ENCODE measurements around the gene SH2D1B. TPM values are rescaled to one million over a fixed set of nuclear protein-coding genes. Genes with fewer than 3 reads are reported as not detected.

The SH2D1B gene
- total RNA-seq, 1 experiment from 2014 or later, result 0.34 TPM

DNA sequence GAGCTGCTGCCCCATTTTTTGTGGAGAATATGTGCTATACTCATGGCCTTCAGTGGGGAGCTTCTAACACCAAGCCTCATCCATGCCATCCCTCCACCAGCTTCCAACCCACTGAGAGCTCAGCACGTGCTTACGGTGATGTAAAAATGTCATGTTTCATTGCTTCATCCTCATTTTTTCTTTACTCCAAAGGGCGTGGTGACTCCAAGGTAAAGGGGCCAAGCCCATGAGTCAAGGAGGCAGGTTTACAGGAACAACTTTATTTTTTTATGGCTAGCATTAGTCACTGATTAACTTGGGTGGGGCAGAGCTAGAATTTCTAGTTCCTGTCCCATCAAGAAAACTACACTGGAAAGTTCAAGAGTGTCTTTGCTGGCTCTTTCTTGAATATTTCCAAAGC lies 30.6 kb downstream of the SH2D1B start, which contains the start of gene C1orf226:
C1orf226 (plus strand) TSS at position 346 of the 400 bp plus-strand sequence. CDS start 174 bp downstream, outside the sequence.
- POLR2A ChIA-PET (ENCODE audit: low non-redundant PET), result no interaction called here
- CTCF ChIA-PET, result no interaction called here
- Histone ChIP-seq H3K36me3 (ENCODE audit: insufficient read depth, low read length, poor library complexity, severe bottlenecking) (peaks cover 9% of the 10 kb centered on the region), H3K4me1 (ENCODE audit: insufficient read depth, low read length, poor library complexity, severe bottlenecking) (peaks cover 10% of the 10 kb centered on the region), H3K4me3 (ENCODE audit: low read depth, low read length, poor library complexity, severe bottlenecking) (no peak within 1 kb of the TSS), H3K27me3 (replicated peaks; ENCODE audit: insufficient read depth, low read depth, low read length, poor library complexity) (no peaks in the 10 kb centered on the region), H3K9me3 (ENCODE audit: low read depth, low read length, poor library complexity, severe bottlenecking) (no peaks in the 10 kb centered on the region), H3K27ac (ENCODE audit: low read depth, low read length, poor library complexity, severe bottlenecking) (no peak within 1 kb of the TSS)
- intact Hi-C loops (cut with micrococcal nuclease; ENCODE audit: unreplicated experiment), result no loop called here
- TF ChIP-seq CTCF (conservative IDR thresholded peaks at IDR 0.05; ENCODE audit: low read depth, low read length), result no peak
- no peak for TF ChIP-seq EZH2 (IDR thresholded peaks at IDR 0.05; ENCODE audit: borderline replicate concordance, low read depth, low read length, poor library complexity, severe bottlenecking)
- DNase-seq (ENCODE audit: low spot score), result no peak
- BruUV-seq (replicated peaks), result no TSS peak

GRCh38 chr1:162380061-162380846 lies 31.7 kb downstream of the SH2D1B start:
- BruUV-seq (replicated peaks), result no TSS peak
- Histone ChIP-seq H3K4me3 (ENCODE audit: low read depth, low read length, poor library complexity, severe bottlenecking) (no peak overlapping the region), H3K27me3 (replicated peaks; ENCODE audit: insufficient read depth, low read depth, low read length, poor library complexity) (no peaks in the 10 kb centered on the region), H3K36me3 (ENCODE audit: insufficient read depth, low read length, poor library complexity, severe bottlenecking) (peaks cover 9% of the 10 kb centered on the region), H3K27ac (ENCODE audit: low read depth, low read length, poor library complexity, severe bottlenecking) (peak overlapping the region; percentile 5), H3K9me3 (ENCODE audit: low read depth, low read length, poor library complexity, severe bottlenecking) (no peaks in the 10 kb centered on the region), H3K4me1 (ENCODE audit: insufficient read depth, low read length, poor library complexity, severe bottlenecking) (peaks cover 10% of the 10 kb centered on the region)
- CTCF ChIA-PET, result no interaction called here
- intact Hi-C loops (cut with micrococcal nuclease; ENCODE audit: unreplicated experiment), result no loop called here
- no peak for TF ChIP-seq CTCF (conservative IDR thresholded peaks at IDR 0.05; ENCODE audit: low read depth, low read length)
- no peak for TF ChIP-seq EZH2 (IDR thresholded peaks at IDR 0.05; ENCODE audit: borderline replicate concordance, low read depth, low read length, poor library complexity, severe bottlenecking)
- DNase-seq (ENCODE audit: low spot score), result no peak
- POLR2A ChIA-PET (ENCODE audit: low non-redundant PET), result no interaction called here

DNA sequence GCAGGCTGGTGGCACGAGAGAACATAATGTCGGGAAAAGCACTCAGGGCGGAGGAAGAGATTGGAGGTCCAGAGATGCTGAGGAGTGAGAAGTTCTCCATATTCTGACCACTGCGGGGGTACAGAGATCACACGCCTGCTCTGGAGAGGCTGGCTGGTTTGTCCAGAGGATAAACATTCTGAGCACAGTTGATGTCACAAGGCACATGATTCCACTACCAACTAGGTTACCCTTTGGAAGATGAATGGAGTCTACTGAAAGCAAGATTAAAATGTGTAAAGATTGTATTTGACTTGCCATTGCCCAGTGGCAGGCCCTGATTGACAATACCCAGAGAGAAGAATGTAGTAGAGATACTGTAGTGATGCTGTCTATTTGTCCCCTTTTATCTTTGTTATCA lies 35.2 kb downstream of the SH2D1B start, which contains the start of gene SPATA46:
SPATA46 (minus strand) TSS at position 164 of the 400 bp plus-strand sequence; CDS start at position 100, 64 bp downstream.
- no peaks in the 10 kb centered on the region for H3K9me3 ChIP-seq (ENCODE audit: low read depth, low read length, poor library complexity, severe bottlenecking)

More for the DNA sequence above, 35.2 kb downstream of the SH2D1B start, which contains the start of gene SPATA46:
- ChIA-PET POLR2A (ENCODE audit: low non-redundant PET) (interaction anchor here (0.7 kb wide), 1 partner anchor 13 kb away, joined by 5 read pairs; no protein-coding TSS in a partner anchor), CTCF (no interaction called here)
- no peak within 1 kb of the TSS for H3K27ac ChIP-seq (ENCODE audit: low read depth, low read length, poor library complexity, severe bottlenecking)
- no peak within 1 kb of the TSS for H3K4me3 ChIP-seq (ENCODE audit: low read depth, low read length, poor library complexity, severe bottlenecking)
- no peak for DNase-seq (ENCODE audit: low spot score)
- H3K4me1 ChIP-seq (ENCODE audit: insufficient read depth, low read length, poor library complexity, severe bottlenecking), result no peaks in the 10 kb centered on the region
- H3K36me3 ChIP-seq (ENCODE audit: insufficient read depth, low read length, poor library complexity, severe bottlenecking), result no peaks in the 10 kb centered on the region
- no TSS peak for BruUV-seq (replicated peaks)
- H3K27me3 ChIP-seq (replicated peaks; ENCODE audit: insufficient read depth, low read depth, low read length, poor library complexity), result no peaks in the 10 kb centered on the region
- intact Hi-C loops (cut with micrococcal nuclease; ENCODE audit: unreplicated experiment), result no loop called here
- TF ChIP-seq CTCF (conservative IDR thresholded peaks at IDR 0.05; ENCODE audit: low read depth, low read length) (no peak), EZH2 (IDR thresholded peaks at IDR 0.05; ENCODE audit: borderline replicate concordance, low read depth, low read length, poor library complexity, severe bottlenecking) (no peak)
